Left renal pelvis (tissue), 4 donors: ENCODE measurements around the gene KLRC3. TPM values are rescaled to one million over a fixed set of nuclear protein-coding genes. Genes with fewer than 3 reads are reported as not detected.
"Not testable (repeated sequence)": the region's sequence is repeated elsewhere in the genome, so short reads cannot be mapped to it uniquely, and the experiment has no call there.

Source experiments
- DNase-seq, 4 donors: peaks; one replicate each; pipeline ENCODE4 v3.0.0-alpha.2; 2013; ENCODE audit warnings: low read depth in 4 of 4, low spot score in 3 of 4
- polyA plus RNA-seq, 4 donors: library from polyadenylated mRNA; unstranded; fragments of 120-200 nt; gene quantifications; one replicate each; pipeline ENCODE4 v1.2.1, GENCODE V29; 2013; ENCODE audit not compliant: insufficient read length in 4 of 4

The KLRC3 gene
- polyA plus RNA-seq = not detected

DNA sequence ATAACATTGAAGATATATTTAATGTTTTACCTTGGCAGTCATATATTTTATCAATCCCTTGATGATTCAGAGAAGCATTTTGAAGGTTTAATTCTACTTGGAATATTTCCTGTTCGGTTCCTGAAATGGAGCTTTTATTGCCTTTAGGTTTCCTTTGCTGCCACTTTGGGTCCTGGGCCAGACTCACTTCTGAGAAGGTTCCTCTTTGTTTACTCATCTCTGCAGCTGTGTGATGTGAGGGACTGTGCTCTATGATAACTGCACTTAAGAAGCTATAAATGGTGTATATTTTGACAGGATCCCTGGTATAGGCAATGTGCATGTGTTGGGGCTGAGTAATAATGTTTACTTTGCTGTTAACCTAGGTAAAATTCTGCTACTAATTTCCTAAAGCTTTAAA, at the start of gene KLRC3:
Gene KLRC3, minus strand, starts transcription at position 262 of the 400 bp plus-strand sequence. Its CDS starts 45 bp downstream, at position 217.
- not testable (repeated sequence) for DNase-seq

DNA sequence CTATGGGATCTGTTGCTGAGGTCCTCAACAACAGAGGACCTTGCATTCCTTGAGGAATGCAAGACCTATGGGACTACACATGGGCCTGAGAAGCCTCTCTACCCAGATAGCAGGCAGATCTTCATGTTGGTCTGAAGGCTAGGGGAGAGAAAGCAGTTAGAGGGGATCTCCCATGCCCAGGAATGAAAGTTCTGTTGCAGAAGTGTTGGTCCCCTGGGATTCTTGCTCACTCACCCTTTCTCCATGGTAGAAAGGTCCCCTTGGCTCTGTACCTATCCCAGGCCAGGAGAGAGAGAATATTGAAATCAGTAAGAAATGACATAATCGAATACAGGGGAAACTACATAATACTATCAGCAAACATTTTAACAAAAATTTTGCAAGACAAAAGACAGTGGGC, 49.3 kb upstream of the KLRC3 start:
- no peak for DNase-seq

DNA sequence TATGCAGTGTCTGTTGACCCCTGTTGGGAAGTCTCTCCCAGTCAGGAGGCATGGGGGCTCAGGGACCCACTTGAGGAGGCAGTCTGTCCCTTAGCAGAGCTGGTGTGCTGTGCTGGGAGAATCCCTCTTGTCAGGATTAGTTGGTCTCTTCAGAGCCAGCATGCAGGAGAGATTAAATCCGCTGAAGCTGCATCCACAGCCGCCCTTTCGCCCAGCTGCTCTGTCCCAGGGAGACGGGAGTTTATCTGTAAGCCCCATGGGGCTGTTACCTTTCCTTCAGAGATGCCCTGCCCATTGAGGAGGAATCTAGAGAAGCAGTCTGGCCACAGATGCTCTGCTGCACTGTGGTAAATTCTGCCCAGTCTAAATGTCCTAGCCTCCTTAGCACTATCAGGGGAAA, 45.9 kb upstream of the KLRC3 start:
- no peak for DNase-seq

DNA sequence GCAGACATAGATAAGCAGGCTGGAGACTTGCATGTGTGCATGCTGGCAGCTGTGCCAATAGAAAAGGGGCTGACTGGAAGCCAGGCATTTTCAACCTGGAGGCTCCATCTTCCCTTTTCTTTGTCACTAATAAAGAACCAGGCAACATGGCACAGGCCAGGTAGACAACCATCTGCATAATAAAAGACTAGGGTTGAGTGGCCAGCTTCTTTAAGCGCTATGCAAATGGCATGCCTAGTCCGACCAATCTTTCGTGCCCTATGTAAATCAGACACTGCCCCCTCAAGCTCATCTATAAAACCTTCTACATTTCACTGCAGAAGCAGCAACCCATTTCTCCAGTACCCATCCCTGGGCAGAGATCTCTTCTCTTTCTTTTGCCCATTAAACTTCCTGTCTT, 37.4 kb upstream of the KLRC3 start:
- DNase-seq = no peak

DNA sequence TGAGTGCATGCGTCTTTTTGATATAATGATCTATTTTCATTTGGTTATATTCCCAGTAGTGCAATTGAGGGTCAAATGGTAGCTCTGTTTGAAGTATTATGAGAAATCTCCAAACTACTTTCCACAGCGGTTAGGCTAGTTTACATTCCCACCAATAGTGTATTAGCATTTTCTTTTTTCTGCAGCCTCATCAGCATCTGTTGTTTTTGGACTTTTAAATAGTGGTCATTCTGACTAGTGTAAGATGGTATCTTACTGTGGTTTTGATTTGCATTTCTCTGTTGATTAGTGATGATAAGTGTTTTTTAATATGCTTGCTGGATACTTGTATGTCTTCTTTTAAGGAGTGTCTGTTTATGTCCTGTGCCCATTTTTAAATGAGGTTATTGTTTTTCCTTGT, 36.5 kb upstream of the KLRC3 start:
- no peak for DNase-seq

DNA sequence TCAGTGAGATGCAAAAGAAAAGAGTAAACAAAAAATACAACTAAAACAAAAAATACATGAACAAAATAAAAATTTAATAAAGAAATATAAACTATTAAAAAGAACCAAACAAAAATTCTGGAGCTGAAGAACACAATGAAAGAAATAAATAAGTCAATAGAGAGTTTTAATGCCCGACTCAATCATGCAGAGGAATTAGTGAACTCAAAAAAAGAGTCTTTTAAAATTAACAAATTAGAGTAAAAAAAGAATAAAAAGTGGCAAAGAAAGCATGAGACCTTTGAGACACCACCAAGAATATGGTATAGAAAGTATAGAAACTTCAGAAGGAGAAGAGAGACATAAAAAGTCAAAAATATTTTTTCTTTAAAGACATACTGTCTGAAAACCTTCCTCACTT, 35.4 kb upstream of the KLRC3 start:
- no peak for DNase-seq

DNA sequence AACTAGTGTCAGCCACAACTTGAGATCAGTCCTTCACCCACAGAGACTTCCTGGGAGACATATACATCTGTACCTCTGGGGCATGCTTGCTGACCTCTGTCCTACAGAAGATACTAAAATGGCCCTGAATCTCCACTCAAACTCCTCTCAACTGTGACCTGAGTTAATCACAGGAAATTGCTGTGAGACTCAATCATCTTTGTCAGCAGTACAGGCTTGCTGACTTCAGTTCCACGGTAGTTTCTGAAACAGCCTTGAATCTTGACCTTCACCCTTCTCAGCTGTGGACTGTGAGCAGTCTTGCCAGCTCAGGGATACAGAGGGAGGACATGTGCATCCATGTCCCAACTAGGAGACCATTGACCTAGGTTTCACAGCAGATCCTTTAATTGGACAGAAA, 34.1 kb upstream of the KLRC3 start:
- no peak for DNase-seq

DNA sequence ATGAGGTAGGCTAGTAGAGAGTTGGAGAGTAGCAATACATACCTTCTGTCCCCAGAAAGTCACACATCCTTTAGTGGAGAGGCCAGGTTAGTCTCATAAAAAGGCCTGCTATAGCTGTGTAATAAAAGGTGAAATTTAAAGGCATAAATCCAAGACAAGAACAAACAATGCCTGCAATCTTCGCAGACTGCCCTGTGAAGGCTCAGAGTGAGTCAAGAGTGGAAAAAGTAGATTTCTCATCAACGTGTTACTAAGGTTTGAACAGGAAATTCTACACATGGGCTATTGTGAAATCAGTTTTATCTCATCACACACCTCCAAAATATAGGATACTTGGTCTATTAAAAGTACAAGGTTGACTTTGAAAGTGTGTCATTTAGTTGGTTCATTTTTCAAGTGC, 32.8 kb upstream of the KLRC3 start, which contains the start of gene KLRC1:
Gene KLRC1, minus strand, starts transcription at position 222 of the 400 bp plus-strand sequence. CDS start 2,221 bp downstream, outside the sequence.
- no peak for DNase-seq

DNA sequence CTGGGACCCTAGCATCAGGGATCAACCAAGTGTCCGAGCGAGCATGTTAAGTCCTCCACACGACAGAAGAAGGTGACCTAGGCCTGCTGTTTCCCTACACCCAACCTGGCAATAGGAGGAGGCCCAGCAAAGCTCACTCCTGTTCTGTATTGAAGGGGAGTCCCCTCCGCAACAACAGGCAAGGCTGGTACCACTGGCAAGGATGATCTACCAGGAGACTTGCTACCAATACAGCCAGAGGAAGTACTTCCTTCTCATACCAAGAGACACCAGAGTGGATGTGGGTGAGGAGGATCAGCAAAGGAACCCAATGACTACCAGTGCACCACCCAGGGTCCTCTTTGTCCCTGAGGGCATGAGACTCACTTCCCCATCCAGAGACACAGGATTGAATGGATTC, 27.8 kb upstream of the KLRC3 start:
- no peak for DNase-seq

DNA sequence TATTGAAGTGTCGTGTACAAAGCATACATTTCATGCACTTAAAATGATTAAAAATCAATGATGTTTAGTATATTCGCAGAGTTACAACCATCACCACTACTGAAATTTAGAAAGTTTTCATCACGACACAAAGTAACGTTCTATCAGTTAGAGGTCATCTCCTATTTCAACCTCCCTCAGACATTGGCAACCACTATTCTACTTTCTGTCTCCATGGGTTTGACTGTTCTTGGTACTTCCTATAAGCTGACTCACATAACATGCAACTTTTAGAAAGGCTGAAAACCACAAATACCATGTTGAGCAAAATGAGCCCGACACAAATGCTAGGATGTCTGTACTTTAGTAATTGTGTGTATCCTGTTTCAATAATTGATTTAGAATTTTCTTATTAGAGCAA, 25.7 kb upstream of the KLRC3 start:
- not testable (repeated sequence) for DNase-seq

DNA sequence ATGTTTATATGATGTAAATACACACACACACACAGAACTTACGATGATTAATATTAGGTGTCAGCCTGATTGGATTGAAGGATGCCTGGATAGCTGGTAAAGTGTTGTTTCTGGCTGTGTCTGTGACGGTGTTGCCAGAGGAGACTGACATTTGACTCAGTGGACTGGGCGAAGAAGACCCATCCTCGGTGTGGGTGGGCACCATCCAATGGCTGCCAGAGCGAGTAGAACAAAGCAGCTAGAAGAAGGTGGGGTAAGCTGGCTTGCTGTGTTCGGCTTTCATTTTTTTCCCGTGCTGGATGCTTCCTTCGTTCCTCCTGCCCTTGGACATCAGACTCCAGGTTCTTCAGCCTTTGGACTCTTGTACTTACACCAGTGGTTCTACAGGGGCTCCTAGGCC, 20.7 kb upstream of the KLRC3 start:
- not testable (repeated sequence) for DNase-seq

DNA sequence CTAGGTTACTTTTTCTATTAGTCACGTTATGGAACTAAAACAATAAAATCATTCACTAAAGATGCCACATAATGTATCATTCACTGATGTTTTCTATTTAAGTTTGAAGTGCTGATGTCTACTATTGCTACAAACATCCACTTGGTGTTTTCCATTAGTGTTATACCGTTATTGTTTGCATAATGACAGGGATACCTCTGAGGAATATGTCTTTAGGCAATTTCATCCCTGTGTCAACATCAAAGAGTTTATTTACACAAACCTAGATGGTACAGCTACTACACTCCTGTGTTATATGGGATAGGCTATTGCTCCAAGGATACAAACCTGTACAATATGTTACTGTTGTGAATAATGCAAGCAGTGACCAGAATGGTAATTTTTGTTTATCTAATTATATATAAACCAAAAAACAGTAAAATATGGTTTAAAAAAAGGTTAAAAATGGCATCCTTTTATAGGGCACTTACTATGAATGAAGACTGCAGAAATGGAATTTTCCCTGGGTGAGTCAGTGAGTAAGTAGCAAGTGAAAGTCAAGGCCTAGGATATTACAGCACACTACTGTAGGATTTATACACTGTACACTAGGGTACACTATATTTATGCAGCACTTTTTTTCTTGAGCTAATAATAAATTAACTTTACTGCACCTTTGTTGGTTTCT, 19.3 kb upstream of the KLRC3 start:
- not testable (repeated sequence) for DNase-seq

DNA sequence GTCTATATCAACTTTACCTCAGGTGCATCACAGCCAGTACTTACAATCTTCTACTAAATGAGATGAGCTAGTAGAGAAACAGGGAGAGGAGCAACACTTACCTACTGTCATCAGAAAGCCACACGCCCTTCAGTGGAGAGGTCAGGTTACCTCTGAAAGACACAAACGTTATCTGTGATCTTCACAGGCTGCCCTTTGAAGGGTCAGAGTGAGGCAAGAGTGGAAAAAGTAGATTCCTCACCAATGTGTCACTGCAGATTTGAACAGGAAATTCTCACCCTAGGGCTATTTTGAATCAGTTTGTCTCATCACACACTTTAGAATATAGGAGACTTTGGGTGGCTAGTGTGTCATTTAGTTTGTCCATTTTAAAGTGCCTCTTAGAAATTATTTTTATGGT, 17.2 kb upstream of the KLRC3 start:
- not testable (repeated sequence) for DNase-seq

DNA sequence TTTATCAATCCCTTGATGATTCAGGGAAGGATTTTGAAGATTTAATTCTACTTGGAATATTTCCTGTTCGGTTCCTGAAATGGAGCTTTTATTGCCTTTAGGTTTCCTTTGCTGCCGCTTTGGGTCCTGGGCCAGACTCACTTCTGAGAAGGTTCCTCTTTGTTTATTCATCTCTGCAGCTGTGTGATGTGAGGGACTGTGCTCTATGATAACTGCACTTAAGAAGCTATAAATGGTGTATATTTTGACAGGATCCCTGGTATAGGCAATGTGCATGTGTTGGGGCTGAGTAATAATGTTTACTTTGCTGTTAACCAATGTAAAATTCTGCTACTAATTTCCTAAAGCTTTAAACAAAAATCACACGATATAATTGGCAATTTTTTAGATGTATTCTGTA, 15.4 kb upstream of the KLRC3 start, which contains the start of gene KLRC2:
Gene KLRC2, minus strand, starts transcription at position 195 of the 400 bp plus-strand sequence. Its CDS starts 24 bp downstream, at position 171.
- not testable (repeated sequence) for DNase-seq

DNA sequence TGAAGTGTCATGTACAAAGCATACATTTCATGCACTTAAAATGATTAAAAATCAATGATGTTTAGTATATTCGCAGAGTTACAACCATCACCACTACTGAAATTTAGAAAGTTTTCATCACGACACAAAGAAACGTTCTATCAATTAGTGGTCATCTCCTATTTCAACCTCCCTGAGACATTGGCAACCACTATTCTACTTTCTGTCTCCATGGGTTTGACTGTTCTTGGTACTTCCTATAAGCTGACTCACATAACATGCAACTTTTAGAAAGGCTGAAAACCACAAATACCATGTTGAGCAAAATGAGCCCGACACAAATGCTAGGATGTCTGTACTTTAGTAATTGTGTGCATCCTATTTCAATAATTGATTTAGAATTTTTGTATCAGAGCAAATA, 10.2 kb upstream of the KLRC3 start:
- not testable (repeated sequence) for DNase-seq

DNA sequence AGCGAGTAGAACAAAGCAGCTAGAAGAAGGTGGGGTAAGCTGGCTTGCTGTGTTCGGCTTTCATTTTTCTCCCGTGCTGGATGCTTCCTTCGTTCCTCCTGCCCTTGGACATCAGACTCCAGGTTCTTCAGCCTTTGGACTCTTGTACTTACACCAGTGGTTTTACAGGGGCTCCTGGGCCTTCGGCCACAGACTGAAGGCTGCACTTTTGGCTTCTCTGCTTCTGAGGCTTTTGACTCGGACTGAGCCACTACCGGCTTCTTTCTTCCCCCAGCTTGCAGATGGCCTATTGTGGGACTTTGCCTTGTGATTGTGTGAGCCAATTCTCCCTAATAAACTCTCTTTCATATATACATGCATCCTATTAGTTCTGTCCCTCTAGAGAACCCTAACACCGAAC, 5.5 kb upstream of the KLRC3 start:
- DNase-seq = not testable (repeated sequence)

DNA sequence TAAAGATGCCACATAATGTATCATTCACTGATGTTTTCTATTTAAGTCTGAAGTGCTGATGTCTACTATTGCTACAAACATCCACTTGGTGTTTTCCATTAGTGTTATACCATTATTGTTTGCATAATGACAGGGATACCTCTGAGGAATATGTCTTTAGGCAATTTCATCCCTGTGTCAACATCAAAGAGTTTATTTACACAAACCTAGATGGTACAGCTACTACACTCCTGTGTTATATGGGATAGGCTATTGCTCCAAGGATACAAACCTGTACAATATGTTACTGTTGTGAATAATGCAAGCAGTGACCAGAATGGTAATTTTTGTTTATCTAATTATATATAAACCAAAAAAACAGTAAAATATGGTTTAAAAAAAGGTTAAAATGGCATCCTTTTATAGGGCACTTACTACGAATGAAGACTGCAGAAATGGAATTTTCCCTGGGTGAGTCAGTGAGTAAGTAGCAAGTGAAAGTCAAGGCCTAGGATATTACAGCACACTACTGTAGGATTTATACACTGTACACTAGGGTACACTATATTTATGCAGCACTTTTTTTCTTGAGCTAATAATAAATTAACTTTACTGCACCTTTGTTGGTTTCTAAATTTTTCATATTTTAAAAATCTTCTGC, 4.0 kb upstream of the KLRC3 start:
- DNase-seq = not testable (repeated sequence)

DNA sequence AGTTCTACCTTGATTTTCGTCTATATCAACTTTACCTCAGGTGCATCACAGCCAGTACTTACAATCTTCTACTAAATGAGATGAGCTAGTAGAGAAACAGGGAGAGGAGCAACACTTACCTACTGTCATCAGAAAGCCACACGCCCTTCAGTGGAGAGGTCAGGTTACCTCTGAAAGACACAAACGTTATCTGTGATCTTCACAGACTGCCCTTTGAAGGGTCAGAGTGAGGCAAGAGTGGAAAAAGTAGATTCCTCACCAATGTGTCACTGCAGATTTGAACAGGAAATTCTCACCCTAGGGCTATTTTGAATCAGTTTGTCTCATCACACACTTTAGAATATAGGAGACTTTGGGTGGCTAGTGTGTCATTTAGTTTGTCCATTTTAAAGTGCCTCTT, 1.8 kb upstream of the KLRC3 start:
- not testable (repeated sequence) for DNase-seq

DNA sequence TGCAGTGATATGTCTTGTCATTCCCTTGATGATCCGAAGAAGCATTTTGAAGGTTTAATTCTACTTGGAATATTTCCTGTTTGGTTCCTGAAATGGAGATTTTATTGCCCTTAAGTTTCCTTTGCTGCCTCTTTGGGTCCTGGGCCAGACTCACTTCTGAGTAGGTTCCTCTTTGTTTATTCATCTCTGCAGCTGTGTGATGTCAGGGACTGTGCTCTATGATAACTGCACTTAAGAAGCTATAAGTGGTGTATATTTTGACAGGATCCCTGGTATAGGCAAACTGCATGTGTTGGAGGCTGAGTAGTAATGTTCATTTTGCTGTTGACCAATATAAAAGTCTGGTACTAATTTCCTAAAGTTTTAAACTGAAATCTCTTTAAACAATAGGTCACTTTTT, 11.0 kb downstream of the KLRC3 start, which contains the start of gene KLRC4:
Gene KLRC4, minus strand, starts transcription at position 366 of the 400 bp plus-strand sequence. Its CDS starts 182 bp downstream, at position 184.
- DNase-seq = no peak

DNA sequence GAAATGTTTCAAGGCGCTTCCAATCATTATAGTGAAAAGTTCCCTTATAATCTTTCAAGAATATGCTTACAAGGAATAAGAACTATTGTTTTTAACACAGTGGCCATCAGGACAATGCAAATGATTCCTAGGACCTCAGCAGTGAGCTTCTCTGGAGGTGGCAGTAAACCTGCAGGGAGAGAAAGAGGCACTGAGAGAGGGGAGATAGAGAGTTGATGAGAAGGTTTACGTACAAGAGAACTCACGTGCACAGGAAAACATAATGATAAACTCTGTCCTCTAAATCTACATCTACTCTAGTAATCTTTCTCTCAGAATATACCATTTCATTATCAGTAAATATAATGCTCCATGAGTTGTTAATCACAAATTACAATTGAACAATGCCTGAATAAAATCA, 11.6 kb downstream of the KLRC3 start:
- DNase-seq = no peak

DNA sequence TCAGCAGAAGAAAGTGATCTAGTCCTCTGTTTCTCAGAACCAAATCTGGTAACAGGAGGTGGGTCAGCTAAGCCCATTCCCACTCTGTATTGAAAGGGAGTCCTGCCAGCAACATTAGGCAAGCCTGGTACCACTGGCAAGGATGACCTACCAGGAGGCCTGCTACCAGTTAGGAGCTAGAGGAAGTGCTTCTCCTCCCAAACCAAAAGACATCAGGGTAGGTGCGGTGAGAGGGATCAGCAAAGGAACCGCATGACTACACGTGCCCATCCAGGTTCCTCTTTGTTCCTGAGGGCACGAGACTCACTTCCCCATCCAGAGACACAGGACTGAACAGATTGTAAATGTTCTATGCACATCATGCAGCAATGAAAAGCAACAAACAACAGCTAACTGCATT, 13.7 kb downstream of the KLRC3 start:
- DNase-seq = no peak

DNA sequence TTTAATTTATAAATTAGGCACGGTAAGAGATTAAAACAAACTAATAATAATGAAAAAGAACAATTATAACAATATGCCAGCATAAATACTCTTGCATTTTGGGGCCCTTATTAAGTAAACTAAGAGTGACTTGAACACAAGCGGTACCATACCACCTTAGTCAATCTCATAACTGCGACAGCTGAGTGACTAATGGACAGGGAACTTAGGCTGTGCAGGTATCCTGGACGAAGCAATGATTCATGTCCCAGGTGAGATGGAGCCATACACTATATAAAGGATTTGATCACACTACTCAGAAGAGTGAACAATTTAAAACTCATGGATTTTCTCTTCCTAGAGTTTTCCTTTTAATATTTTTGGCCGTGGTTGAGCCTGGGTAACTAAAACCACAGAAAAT, 15.1 kb downstream of the KLRC3 start:
- no peak for DNase-seq
